WERI-Rb-1 (cell line): ENCODE measurements around the gene WAC.

ENCODE experiments used
- DNase-seq: peaks from one replicate; pipeline ENCODE4 v3.0.0-alpha.2; 2020
- H3K27ac ChIP-seq: fragments of 250-450 bp; sonication (Bioruptor Pico); 2 replicates; pipeline ENCODE4 v1.5.1; 2020; ENCODE audit warnings: mild to moderate bottlenecking, moderate library complexity
- H3K27me3 ChIP-seq: fragments of 250-450 bp; sonication (Bioruptor Pico); 2 replicates; pipeline ENCODE4 v1.5.1; 2021; ENCODE audit warnings: mild to moderate bottlenecking, low read depth, moderate library complexity; ENCODE audit not compliant: insufficient read depth, severe bottlenecking
- H3K36me3 ChIP-seq: fragments of 250-450 bp; sonication (Bioruptor Pico); 2 replicates; pipeline ENCODE4 v1.5.1; 2020; ENCODE audit warnings: mild to moderate bottlenecking, moderate library complexity
- H3K4me3 ChIP-seq: 2 replicates; pipeline ENCODE4 v1.5.1; 2011; ENCODE audit warnings: low read depth, mild to moderate bottlenecking, control low read depth, low read length
- H3K9me3 ChIP-seq: fragments of 250-450 bp; sonication (Bioruptor Pico); 2 replicates; pipeline ENCODE4 v1.5.1; 2021; ENCODE audit warnings: mild to moderate bottlenecking, moderate library complexity; ENCODE audit not compliant: severe bottlenecking
- TF ChIP-seq, protein P1 (sequence below): IDR thresholded peaks from 2 replicates; pipeline ENCODE4 v1.5.1; 2011; ENCODE audit warnings: low read depth, mild to moderate bottlenecking, control low read depth, inconsistent platforms, low read length

The WAC gene

DNA sequence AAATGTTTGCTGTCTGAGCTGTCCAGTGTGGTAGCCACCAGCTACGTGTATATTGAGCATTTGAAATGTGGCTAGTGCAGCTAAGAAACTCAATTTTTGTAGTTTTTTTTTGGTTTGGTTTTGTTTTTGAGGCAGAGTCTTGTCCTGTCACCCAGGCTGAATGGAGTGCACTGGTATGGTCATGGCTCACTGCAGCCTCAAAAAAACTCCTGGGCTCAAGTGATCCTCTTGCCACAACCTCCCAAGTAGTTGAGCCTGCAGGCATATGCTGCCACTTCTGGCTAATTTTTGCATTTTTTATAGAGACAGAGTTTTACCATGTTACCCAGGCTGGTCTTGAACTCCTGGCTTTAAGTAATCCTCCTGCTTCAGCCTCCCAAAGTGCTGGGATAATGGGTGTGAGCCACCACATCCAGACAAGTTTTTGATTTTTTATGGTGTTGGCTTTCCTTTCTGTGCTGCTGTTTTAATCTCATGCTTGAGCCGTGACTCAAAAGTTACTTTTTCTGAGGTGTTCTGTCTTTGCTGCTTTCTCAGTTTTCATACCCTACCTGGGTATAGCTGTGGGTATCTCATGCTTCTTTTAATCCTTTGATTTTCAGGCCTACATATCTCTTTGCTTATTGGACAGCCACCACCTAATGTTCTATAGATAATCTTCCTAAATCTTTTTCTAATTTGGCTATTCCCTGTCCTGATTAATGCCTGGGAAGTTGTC lies 16.0 kb downstream of the WAC start:
- no peaks in the 10 kb centered on the region for H3K27me3 ChIP-seq
- H3K4me3 ChIP-seq = no peak overlapping the region
- H3K27ac ChIP-seq = no peak overlapping the region
- H3K9me3 ChIP-seq = no peaks in the 10 kb centered on the region
- H3K36me3 ChIP-seq = peaks cover 13% of the 10 kb centered on the region
- TF ChIP-seq, protein P1, sequence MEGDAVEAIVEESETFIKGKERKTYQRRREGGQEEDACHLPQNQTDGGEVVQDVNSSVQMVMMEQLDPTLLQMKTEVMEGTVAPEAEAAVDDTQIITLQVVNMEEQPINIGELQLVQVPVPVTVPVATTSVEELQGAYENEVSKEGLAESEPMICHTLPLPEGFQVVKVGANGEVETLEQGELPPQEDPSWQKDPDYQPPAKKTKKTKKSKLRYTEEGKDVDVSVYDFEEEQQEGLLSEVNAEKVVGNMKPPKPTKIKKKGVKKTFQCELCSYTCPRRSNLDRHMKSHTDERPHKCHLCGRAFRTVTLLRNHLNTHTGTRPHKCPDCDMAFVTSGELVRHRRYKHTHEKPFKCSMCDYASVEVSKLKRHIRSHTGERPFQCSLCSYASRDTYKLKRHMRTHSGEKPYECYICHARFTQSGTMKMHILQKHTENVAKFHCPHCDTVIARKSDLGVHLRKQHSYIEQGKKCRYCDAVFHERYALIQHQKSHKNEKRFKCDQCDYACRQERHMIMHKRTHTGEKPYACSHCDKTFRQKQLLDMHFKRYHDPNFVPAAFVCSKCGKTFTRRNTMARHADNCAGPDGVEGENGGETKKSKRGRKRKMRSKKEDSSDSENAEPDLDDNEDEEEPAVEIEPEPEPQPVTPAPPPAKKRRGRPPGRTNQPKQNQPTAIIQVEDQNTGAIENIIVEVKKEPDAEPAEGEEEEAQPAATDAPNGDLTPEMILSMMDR = no peak
- DNase-seq = no peak

DNA sequence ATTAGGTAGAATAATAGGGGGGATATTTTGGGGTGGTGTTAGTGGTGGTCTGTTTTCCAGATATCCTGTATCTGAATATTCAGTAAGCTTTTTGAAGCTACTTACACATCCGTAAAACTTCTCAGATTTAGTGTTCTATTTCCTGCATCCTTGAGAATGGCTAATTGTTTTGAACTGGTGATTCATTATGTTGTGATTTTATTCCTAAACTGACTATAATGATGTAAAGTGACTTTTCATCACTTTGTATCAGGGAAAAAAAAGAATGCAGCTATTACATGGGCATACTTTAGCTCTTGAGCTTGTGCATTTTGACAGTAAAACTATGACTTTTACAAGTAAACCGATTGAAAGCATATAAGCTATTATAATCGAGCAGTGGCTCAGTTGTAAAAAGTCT lies 18.2 kb downstream of the WAC start:
- peaks cover 20% of the 10 kb centered on the region for H3K36me3 ChIP-seq
- no peak overlapping the region for H3K4me3 ChIP-seq
- H3K27me3 ChIP-seq = no peaks in the 10 kb centered on the region
- TF ChIP-seq, protein P1 = no peak
- no peak overlapping the region for H3K27ac ChIP-seq
- H3K9me3 ChIP-seq = no peaks in the 10 kb centered on the region
- DNase-seq = no peak

GRCh38 chr10:28552775-28553174 lies 19.9 kb downstream of the WAC start:
- Histone ChIP-seq H3K4me3 (no peak overlapping the region), H3K27me3 (no peaks in the 10 kb centered on the region), H3K36me3 (peaks cover 22% of the 10 kb centered on the region), H3K27ac (no peak overlapping the region), H3K9me3 (no peaks in the 10 kb centered on the region)
- TF ChIP-seq, protein P1 = no peak
- no peak for DNase-seq

- TF ChIP-seq, protein P1 = no peak
- H3K4me3 ChIP-seq = no peak overlapping the region
- no peak overlapping the region for H3K27ac ChIP-seq
- H3K36me3 ChIP-seq = peaks cover 22% of the 10 kb centered on the region
- no peaks in the 10 kb centered on the region for H3K27me3 ChIP-seq
- no peaks in the 10 kb centered on the region for H3K9me3 ChIP-seq
- no peak for DNase-seq
Measured at GRCh38 chr10:28554009-28554408, 21.1 kb downstream of the WAC start.

- DNase-seq = no peak
- H3K27me3 ChIP-seq = no peaks in the 10 kb centered on the region
- no peaks in the 10 kb centered on the region for H3K9me3 ChIP-seq
- TF ChIP-seq, protein P1 = no peak
- H3K27ac ChIP-seq = no peak overlapping the region
- H3K4me3 ChIP-seq = no peak overlapping the region
- peaks cover 21% of the 10 kb centered on the region for H3K36me3 ChIP-seq
Measured at GRCh38 chr10:28554952-28555351, 22.0 kb downstream of the WAC start.

DNA sequence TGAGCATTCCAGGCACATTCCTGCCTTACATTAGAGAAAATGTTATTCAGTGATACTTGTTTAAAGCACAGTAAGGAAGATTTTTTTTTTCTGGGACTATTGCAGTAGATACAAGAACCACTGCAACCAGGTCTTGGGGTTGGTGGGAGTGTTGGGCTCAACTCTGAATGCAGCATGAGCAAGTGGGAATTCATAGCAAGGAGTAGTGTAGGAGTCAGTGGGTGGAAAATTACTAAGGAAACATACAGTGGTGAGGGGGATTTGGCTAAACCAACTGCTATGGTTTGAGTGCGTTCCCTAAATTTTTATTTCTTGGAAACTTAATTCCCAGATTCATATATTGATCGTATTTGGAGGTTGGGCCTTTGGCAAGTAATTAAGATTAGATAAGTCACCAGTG lies 22.4 kb downstream of the WAC start:
- H3K27ac ChIP-seq = no peak overlapping the region
- no peak overlapping the region for H3K4me3 ChIP-seq
- TF ChIP-seq, protein P1 = no peak
- no peaks in the 10 kb centered on the region for H3K9me3 ChIP-seq
- peaks cover 21% of the 10 kb centered on the region for H3K36me3 ChIP-seq
- DNase-seq = no peak
- H3K27me3 ChIP-seq = no peaks in the 10 kb centered on the region
